GM12875 (cell line): ENCODE results near the gene TYMS.

Experiments used
- H3K4me3 ChIP-seq: one replicate; pipeline ENCODE4 v1.5.1; 2011; ENCODE audit warnings: low read depth, low read length, control low read depth
- CTCF ChIP-seq: IDR thresholded peaks from 2 replicates; pipeline ENCODE4 v1.5.1; 2011; ENCODE audit warnings: low read depth, mild to moderate bottlenecking, control low read depth, inconsistent platforms, low read length, moderate library complexity, borderline replicate concordance; ENCODE audit not compliant: insufficient read depth

Gene TYMS

GRCh38 chr18:713135-713490, 55.7 kb downstream of the TYMS start:
- no peak overlapping the region for H3K4me3 ChIP-seq
- TF ChIP-seq CTCF, result no peak

GRCh38 chr18:715626-716025, 58.2 kb downstream of the TYMS start:
- H3K4me3 ChIP-seq, result no peak overlapping the region
- no peak for TF ChIP-seq CTCF

GRCh38 chr18:717003-717402, 59.5 kb downstream of the TYMS start:
- no peak overlapping the region for H3K4me3 ChIP-seq
- no peak for TF ChIP-seq CTCF
